Measurements from ENCODE around the gene RAD1. TPM values are rescaled to one million over a fixed set of nuclear protein-coding genes. Genes with fewer than 3 reads are reported as not detected.

The RAD1 gene
- total RNA-seq, 1 experiment from 2014 or later: 24.8 TPM

DNA sequence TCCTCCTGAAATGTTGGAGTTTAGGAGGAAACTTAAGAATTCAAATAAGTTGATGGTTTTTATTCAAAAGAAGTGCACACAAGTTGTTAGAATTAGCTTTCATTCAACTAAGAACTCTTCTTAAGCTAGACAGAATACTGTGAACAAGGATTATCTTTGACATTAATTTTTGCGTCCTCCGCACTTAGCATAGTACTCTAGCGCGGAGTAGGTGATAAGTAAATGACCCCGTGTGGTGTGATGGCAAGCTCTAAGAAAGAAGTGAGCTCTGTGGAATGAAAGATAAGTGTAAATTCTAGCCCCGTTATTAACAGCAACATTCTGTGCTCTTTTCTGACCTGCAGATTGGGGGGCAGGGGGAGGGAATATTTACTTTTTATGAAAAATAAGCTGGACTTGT lies 1.2 kb upstream of the RAD1 start:
- DNase-seq (ENCODE audit: low read depth, low spot score): no peak
- CTCF ChIA-PET: interaction anchor here (0.7 kb wide), 1 partner anchor 87 kb away, joined by 3 read pairs; no protein-coding TSS in a partner anchor

DNA sequence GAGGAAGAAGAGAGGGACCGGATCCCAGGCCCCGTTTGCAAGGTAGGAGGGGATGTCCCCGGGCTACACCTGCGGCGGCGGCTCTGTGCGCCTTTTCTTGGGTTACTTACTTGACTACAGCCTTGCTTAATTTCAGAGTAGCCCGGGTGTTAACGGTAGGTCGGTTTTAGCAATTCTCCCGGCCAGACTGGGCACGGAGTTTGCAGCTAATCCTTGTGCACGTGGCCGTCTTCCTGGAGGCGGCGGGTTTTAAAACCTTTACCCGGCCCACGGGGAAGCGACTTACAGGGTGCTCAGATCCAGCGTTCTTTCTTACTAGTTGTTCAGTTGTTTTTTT lies 520 bp upstream of the RAD1 start:
- H3K79me2 ChIP-seq (ENCODE audit: insufficient read depth, low read length): peaks cover 95% of the 10 kb centered on the region
- no peaks in the 10 kb centered on the region for H3K27me3 ChIP-seq (ENCODE audit: insufficient read depth, low read length)
- no peak overlapping the region for H2AFZ ChIP-seq (ENCODE audit: low read depth, low read length, poor library complexity, severe bottlenecking)
- BruUV-seq (replicated peaks): TSS peak; percentile 70
- H3K4me1 ChIP-seq (ENCODE audit: control insufficient read depth in 1 of 2, insufficient read depth in 2 of 2, low read length in 2 of 2): peaks cover 15 to 29% of the 10 kb centered on the region in 2 experiments
- intact Hi-C loops (cut with micrococcal nuclease): loop anchor here (1.0 kb wide), 1 partner anchor 13 kb away; the partner anchor contains the start of gene DNAJC21
- H3K9me2 ChIP-seq (ENCODE audit: insufficient read depth): no peaks in the 10 kb centered on the region
- peak overlapping the region; percentile 77 for H3K4me2 ChIP-seq (ENCODE audit: low read length)
- ChIA-PET CTCF (interaction anchor here (1.4 to 1.6 kb wide), 2 partner anchors 9 to 13 kb away, joined by 5 to 6 read pairs; partner anchors contain the start of gene DNAJC21), POLR2A (interaction anchor here (0.8 to 1.7 kb wide), 6 partner anchors 8 to 229 kb away, joined by 3 to 26 read pairs (median 4); partner anchors contain the start of genes DNAJC21 and TTC23L), RAD21 (ENCODE audit: low non-redundant PET in 1 of 2, low total read pairs in 2 of 2, uncharacterized antibody in 2 of 2, unreplicated experiment in 2 of 2) (interaction anchor here (0.8 to 1.0 kb wide), 2 partner anchors 14 to 87 kb away, joined by 4 to 6 read pairs; partner anchors contain the start of gene DNAJC21 (in 1 of the 2))
- peak overlapping the region; percentile 97 for H3K9ac ChIP-seq (ENCODE audit: low read length)
- H4K20me1 ChIP-seq (ENCODE audit: insufficient read depth): peaks cover 16% of the 10 kb centered on the region; the same call in 1 of the 2 replicates
- TF ChIP-seq ZNF274 (IDR thresholded peaks at IDR 0.05; ENCODE audit: low read depth, low read length) (no peak), POLR2AphosphoS5 (IDR thresholded peaks at IDR 0.05; ENCODE audit: low read depth, low read length) (0 out of 2 replicates have a peak, but pooled peaks have one; percentile 7)
- peak overlapping the region; percentile 97 to 99 for H3K4me3 ChIP-seq (replicated peaks in 1 of 2; ENCODE audit: low read depth in 1 of 2, low read length in 2 of 2)
- peak overlapping the region; percentile 81 for H3K27ac ChIP-seq (ENCODE audit: low read depth, low read length)
- ATAC-seq (peak; percentile 12), DNase-seq (ENCODE audit: low read depth, low spot score) (no peak)
- peaks cover 19 to 32% of the 10 kb centered on the region in 2 experiments for H3K36me3 ChIP-seq (ENCODE audit: control insufficient read depth in 1 of 2, insufficient read depth in 2 of 2, low read length in 2 of 2)
- no peaks in the 10 kb centered on the region for H3K9me3 ChIP-seq (ENCODE audit: control insufficient read depth in 1 of 2, insufficient read depth in 1 of 2, low read depth in 1 of 2, low read length in 2 of 2)

More for the DNA sequence above, 1.2 kb upstream of the RAD1 start:
- POLR2A ChIA-PET: no interaction called here
- peaks cover 20% of the 10 kb centered on the region; the same call in 1 of the 2 replicates for H4K20me1 ChIP-seq (ENCODE audit: insufficient read depth)
- peaks cover 23 to 32% of the 10 kb centered on the region in 2 experiments for H3K36me3 ChIP-seq (ENCODE audit: control insufficient read depth in 1 of 2, insufficient read depth in 2 of 2, low read length in 2 of 2)
- H3K4me2 ChIP-seq (ENCODE audit: low read length): peak overlapping the region; percentile 77
- BruUV-seq (replicated peaks): no TSS peak
- RAD21 ChIA-PET (ENCODE audit: low non-redundant PET in 1 of 2, low total read pairs in 2 of 2, uncharacterized antibody in 2 of 2, unreplicated experiment in 2 of 2): no interaction called here
- intact Hi-C loops (cut with micrococcal nuclease): no loop called here
- H3K9me2 ChIP-seq (ENCODE audit: insufficient read depth): no peaks in the 10 kb centered on the region
- peaks cover 95% of the 10 kb centered on the region for H3K79me2 ChIP-seq (ENCODE audit: insufficient read depth, low read length)
- no peaks in the 10 kb centered on the region for H3K9me3 ChIP-seq (ENCODE audit: control insufficient read depth in 1 of 2, insufficient read depth in 1 of 2, low read depth in 1 of 2, low read length in 2 of 2)
- peak overlapping the region; percentile 97 to 99 for H3K4me3 ChIP-seq (replicated peaks in 1 of 2; ENCODE audit: low read depth in 1 of 2, low read length in 2 of 2)
- H3K4me1 ChIP-seq (ENCODE audit: control insufficient read depth in 1 of 2, insufficient read depth in 2 of 2, low read length in 2 of 2): peaks cover 15 to 33% of the 10 kb centered on the region in 2 experiments
- ATAC-seq: no peak
- no peak overlapping the region for H2AFZ ChIP-seq (ENCODE audit: low read depth, low read length, poor library complexity, severe bottlenecking)
- TF ChIP-seq SIN3A (IDR thresholded peaks at IDR 0.05; ENCODE audit: low read depth) (no peak), ZFX (IDR thresholded peaks at IDR 0.05) (no peak), CBX3 (IDR thresholded peaks at IDR 0.05; ENCODE audit: low read depth) (no peak), FOSL1 (IDR thresholded peaks at IDR 0.05; ENCODE audit: low read depth) (no peak), JUND (IDR thresholded peaks at IDR 0.05) (no peak)
- H3K9ac ChIP-seq (ENCODE audit: low read length): peak overlapping the region; percentile 97
- H3K27me3 ChIP-seq (ENCODE audit: insufficient read depth, low read length): no peaks in the 10 kb centered on the region
- H3K27ac ChIP-seq (ENCODE audit: low read depth, low read length): peak overlapping the region; percentile 81

Measured in HCT116 (cell line).